K562 (cell line): Measurements from ENCODE around the gene ANO8. TPM values are rescaled to one million over a fixed set of nuclear protein-coding genes. Genes with fewer than 3 reads are reported as not detected.

Experiments used
- ATF2 ChIP-seq: sonication (generic); formaldehyde crosslinking; IDR thresholded peaks from 2 replicates; pipeline ENCODE4 v1.8.1; 2022; ENCODE audit warnings: missing genetic modification reagents
- CBFB ChIP-seq: sonication (generic); formaldehyde crosslinking; IDR thresholded peaks from 2 replicates; pipeline ENCODE4 v1.4.0; 2020; ENCODE audit warnings: mild to moderate bottlenecking, missing genetic modification reagents
- CLOCK ChIP-seq: fragments of 250-450 bp; sonication (Bioruptor Pico); IDR thresholded peaks from 2 replicates; pipeline ENCODE4 v1.4.0; 2020; ENCODE audit warnings: mild to moderate bottlenecking, moderate library complexity, borderline replicate concordance
- FOXJ3 ChIP-seq: sonication (generic); formaldehyde crosslinking; IDR thresholded peaks from 2 replicates; pipeline ENCODE4 v1.4.0; 2020; ENCODE audit warnings: mild to moderate bottlenecking, missing genetic modification reagents
- GATAD2A ChIP-seq: fragments of 450-650 bp; IDR thresholded peaks from 2 replicates; pipeline ENCODE4 v1.6.1; 2017
- HIVEP1 ChIP-seq: fragments of 250-450 bp; sonication (Bioruptor Pico); IDR thresholded peaks from 2 replicates; pipeline ENCODE4 v1.4.0; 2020; ENCODE audit warnings: mild to moderate bottlenecking
- MCM2 ChIP-seq: fragments of 450-650 bp; IDR thresholded peaks from 2 replicates; pipeline ENCODE4 v1.6.1; 2017; ENCODE audit warnings: low read depth, mild to moderate bottlenecking
- MEF2D ChIP-seq: conservative IDR thresholded peaks from 2 replicates; pipeline ENCODE4 v1.6.1; 2016; ENCODE audit warnings: low read depth, missing genetic modification characterization, missing compliant biosample characterization
- POLR2A ChIP-seq: fragments of 450-650 bp; conservative IDR thresholded peaks from 2 replicates; pipeline ENCODE4 v1.6.1; 2016
- SREBF1 ChIP-seq: fragments of 150-350 bp; IDR thresholded peaks from 2 replicates; pipeline ENCODE4 v1.6.1; 2014; ENCODE audit warnings: antibody characterized with exemption, low read depth, low read length, borderline replicate concordance
- TFE3 ChIP-seq: fragments of 450-650 bp; formaldehyde crosslinking; IDR thresholded peaks from 2 replicates; pipeline ENCODE4 v1.4.0; 2020; ENCODE audit warnings: mild to moderate bottlenecking, mixed read lengths
- THAP12 ChIP-seq: fragments of 250-450 bp; sonication (Bioruptor Pico); IDR thresholded peaks from 2 replicates; pipeline ENCODE4 v1.9.0; 2021; ENCODE audit warnings: mild to moderate bottlenecking, inconsistent platforms
- ZFX ChIP-seq: sonication (generic); formaldehyde crosslinking; IDR thresholded peaks from 2 replicates; pipeline ENCODE4 v1.8.0; 2022; ENCODE audit warnings: mild to moderate bottlenecking, missing genetic modification reagents, moderate library complexity
- ZNF282 ChIP-seq: sonication (generic); formaldehyde crosslinking; IDR thresholded peaks from 2 replicates; pipeline ENCODE4 v1.8.1; 2023; ENCODE audit warnings: missing genetic modification reagents
- ZNF408 ChIP-seq: fragments of 250-450 bp; sonication (Bioruptor Pico); IDR thresholded peaks from 2 replicates; pipeline ENCODE4 v1.4.0; 2020; ENCODE audit warnings: low read depth, mild to moderate bottlenecking, moderate library complexity
- ZNF639 ChIP-seq, 2 experiments: fragments of 200-800 bp in 1 of 2; sonication (Bioruptor generic) in 1 of 2; sonication (generic) in 1 of 2; formaldehyde crosslinking in 1 of 2; IDR thresholded peaks in 1 of 2; conservative IDR thresholded peaks in 1 of 2; 2 replicates each; pipeline versions ENCODE4 v1.5.0 to v1.6.1; 2016 to 2020; ENCODE audit warnings: missing compliant biosample characterization in 1 of 2, missing genetic modification characterization in 1 of 2, missing genetic modification reagents in 1 of 2
- ZNF699 ChIP-seq: fragments of 250-450 bp; sonication (Bioruptor Pico); IDR thresholded peaks from 2 replicates; pipeline ENCODE4 v1.8.0; 2021; ENCODE audit warnings: mild to moderate bottlenecking, moderate library complexity; ENCODE audit not compliant: insufficient replicate concordance
- polyA plus RNA-seq, 8 experiments: library from polyadenylated mRNA; depleted of rRNA in 4 of 8; stranded (reverse) in 5 of 8; unstranded in 3 of 8; fragments of >200 nt; fragmentation: Nextera tagmentation in 2 of 8; fragmentation: Illumina TruSeq in 1 of 8; extraction: Ambion mirVana in 2 of 8; extraction: Trizol in 1 of 8; gene quantifications; 2 replicates each; pipeline versions ENCODE4 v1.2.1 to v1.2.3, GENCODE V29; 2011 to 2014; ENCODE audit warnings: inconsistent platforms in 1 of 8, missing spikeins in 1 of 8
- total RNA-seq, 7 experiments: library from RNA; depleted of rRNA in 6 of 7; stranded (reverse); fragments of >200 nt in 6 of 7; fragmentation: Illumina TruSeq in 2 of 7; extraction: Trizol in 2 of 7; gene quantifications; 2 replicates each; pipeline versions ENCODE4 v1.2.1 to v1.2.3, GENCODE V29; 2011 to 2021; ENCODE audit warnings: low replicate concordance in 1 of 7

ANO8 gene
- total and polyA plus RNA-seq, 9 of the 15 experiments (the other 6 are each of a cell fraction or from before 2014, with no cell fraction given): 0.07 to 7.6 (median 2.3) TPM; not detected in 1

GRCh38 chr19:17333611-17334413 is 843 bp downstream of the ANO8 start (continued):
- TF ChIP-seq ZNF699 (CRISPR knock-in tag): no peak
- TF ChIP-seq MEF2D (tag): no peak
- TF ChIP-seq SREBF1: no peak
- TF ChIP-seq GATAD2A: 0 out of 2 replicates have a peak, but pooled peaks have one; percentile 7
- TF ChIP-seq MCM2: no peak
- 0 out of 2 replicates have a peak, but pooled peaks have one; percentile 4 for TF ChIP-seq HIVEP1 (CRISPR knock-in tag)
- TF ChIP-seq POLR2A: peak; percentile 49; the same call in 1 of the 2 replicates
- TF ChIP-seq TFE3 (CRISPR knock-in tag): no peak
- TF ChIP-seq CLOCK: no peak
- no peak for TF ChIP-seq ATF2 (CRISPR knock-in tag)
- no peak; a peak in 1 of 4 replicates for TF ChIP-seq ZNF639 (CRISPR knock-in tag; conservative IDR thresholded peaks at IDR 0.05 in 1 of 2, IDR thresholded peaks at IDR 0.05 in 1 of 2)
- no peak for TF ChIP-seq THAP12 (CRISPR knock-in tag)
- TF ChIP-seq FOXJ3 (CRISPR knock-in tag): no peak
- TF ChIP-seq CBFB (CRISPR knock-in tag): peak; percentile 96
- TF ChIP-seq ZNF282 (CRISPR knock-in tag): no peak
- no peak for TF ChIP-seq ZFX (CRISPR knock-in tag)
- no peak for TF ChIP-seq ZNF408
